Activated T-helper 1 cell treated with anti-CD3 and anti-CD28 coated beads, Interleukin-12 subunit alpha, Interleukin-12 subunit beta, Interleukin-2, Interleukin-4 antibody, amounts not matched to agents 30 ng/mL and 10 ng/mL and 1 ng/mL, durations not matched to agents 14 hours and 24 hours and 36 hours (primary cell): ENCODE results near the gene KIFBP. TPM values are rescaled to one million over a fixed set of nuclear protein-coding genes. Genes with fewer than 3 reads are reported as not detected.
"Not testable (repeated sequence)": the region's sequence is repeated elsewhere in the genome, so short reads cannot be mapped to it uniquely, and the experiment has no call there.

Source experiments
- DNase-seq: peaks from one replicate; pipeline ENCODE4 v3.0.0; 2021; ENCODE audit warnings: low spot score
- H3K27ac Mint-ChIP-seq: one replicate; pipeline ENCODE4 v1.8.0; 2021; ENCODE audit warnings: mild to moderate bottlenecking, mixed read lengths
- H3K27me3 Mint-ChIP-seq: one replicate; pipeline ENCODE4 v1.8.0; 2022; ENCODE audit warnings: mild to moderate bottlenecking, moderate library complexity, mixed read lengths; ENCODE audit not compliant: insufficient read depth
- H3K36me3 Mint-ChIP-seq: one replicate; pipeline ENCODE4 v1.8.0; 2021; ENCODE audit warnings: low read depth, mixed read lengths
- H3K4me1 Mint-ChIP-seq: one replicate; pipeline ENCODE4 v1.8.0; 2021; ENCODE audit warnings: low read depth, mixed read lengths
- H3K4me3 Mint-ChIP-seq: one replicate; pipeline ENCODE4 v1.8.0; 2021; ENCODE audit warnings: mild to moderate bottlenecking, moderate library complexity, mixed read lengths
- H3K9me3 Mint-ChIP-seq: one replicate; pipeline ENCODE4 v1.8.0; 2021; ENCODE audit warnings: mixed read lengths
- intact Hi-C: fragments of 100-400 bp; cut with micrococcal nuclease; formaldehyde crosslinking; loops from one replicate; pipeline ENCODE4 v1.15.1; 2024
- total RNA-seq: library from RNA; stranded (reverse); gene quantifications from 2 replicates; pipeline ENCODE4 v1.2.3, GENCODE V29; 2022

KIFBP gene
- total RNA-seq, 1 donor from 2014 or later, result 16.4 TPM

GRCh38 chr10:69010151-69010640, 21.6 kb downstream of the KIFBP start:
- Mint-ChIP-seq H3K27me3 (no peaks in the 10 kb centered on the region), H3K9me3 (no peaks in the 10 kb centered on the region), H3K4me1 (peaks cover 22% of the 10 kb centered on the region), H3K4me3 (no peak overlapping the region), H3K27ac (no peak overlapping the region), H3K36me3 (peaks cover 24% of the 10 kb centered on the region)
- DNase-seq, result no peak
- intact Hi-C loops, result no loop called here

- H3K36me3 Mint-ChIP-seq, result peaks cover 26% of the 10 kb centered on the region
- H3K4me1 Mint-ChIP-seq, result peaks cover 19% of the 10 kb centered on the region
- peak overlapping the region; percentile 27 for H3K27ac Mint-ChIP-seq
- DNase-seq, H3K27me3 Mint-ChIP-seq, H3K4me3 Mint-ChIP-seq, intact Hi-C loops, H3K9me3 Mint-ChIP-seq: not testable (repeated sequence)
Observed at GRCh38 chr10:69012778-69013177, 24.2 kb downstream of the KIFBP start.

GRCh38 chr10:69014171-69014570, 25.6 kb downstream of the KIFBP start:
- H3K9me3 Mint-ChIP-seq, result no peaks in the 10 kb centered on the region
- intact Hi-C loops, result no loop called here
- H3K4me1 Mint-ChIP-seq, result peaks cover 15% of the 10 kb centered on the region
- peak overlapping the region; percentile 18 for H3K27ac Mint-ChIP-seq
- DNase-seq, result no peak
- no peak overlapping the region for H3K4me3 Mint-ChIP-seq
- H3K27me3 Mint-ChIP-seq, result no peaks in the 10 kb centered on the region
- H3K36me3 Mint-ChIP-seq, result peaks cover 25% of the 10 kb centered on the region

GRCh38 chr10:69018613-69019012, 30.0 kb downstream of the KIFBP start:
- Mint-ChIP-seq H3K4me1 (peaks cover 5% of the 10 kb centered on the region), H3K27me3 (no peaks in the 10 kb centered on the region), H3K36me3 (peaks cover 11% of the 10 kb centered on the region), H3K9me3 (no peaks in the 10 kb centered on the region), H3K27ac (peak overlapping the region; percentile 27), H3K4me3 (no peak overlapping the region)
- intact Hi-C loops, result no loop called here
- no peak for DNase-seq

- no peaks in the 10 kb centered on the region for H3K27me3 Mint-ChIP-seq
- H3K4me3 Mint-ChIP-seq, result no peak overlapping the region
- DNase-seq, result no peak
- no peaks in the 10 kb centered on the region for H3K9me3 Mint-ChIP-seq
- intact Hi-C loops, result no loop called here
- peaks cover 3% of the 10 kb centered on the region for H3K4me1 Mint-ChIP-seq
- peaks cover 3% of the 10 kb centered on the region for H3K36me3 Mint-ChIP-seq
- no peak overlapping the region for H3K27ac Mint-ChIP-seq
Observed at GRCh38 chr10:69022611-69023010, 34.0 kb downstream of the KIFBP start.

GRCh38 chr10:69025370-69025896, 36.8 kb downstream of the KIFBP start:
- Mint-ChIP-seq H3K27ac (no peak overlapping the region), H3K4me3 (no peak overlapping the region), H3K27me3 (no peaks in the 10 kb centered on the region), H3K36me3 (no peaks in the 10 kb centered on the region), H3K9me3 (no peaks in the 10 kb centered on the region), H3K4me1 (peaks cover 11% of the 10 kb centered on the region)
- intact Hi-C loops, result no loop called here
- no peak for DNase-seq

- Mint-ChIP-seq H3K4me3 (no peak overlapping the region), H3K27ac (peak overlapping the region; percentile 13), H3K27me3 (peaks cover 2% of the 10 kb centered on the region), H3K9me3 (no peaks in the 10 kb centered on the region), H3K36me3 (no peaks in the 10 kb centered on the region), H3K4me1 (peaks cover 4% of the 10 kb centered on the region)
- no peak for DNase-seq
- intact Hi-C loops, result no loop called here
Observed at GRCh38 chr10:69033256-69033655, 44.7 kb downstream of the KIFBP start.

GRCh38 chr10:69037489-69037888, 48.9 kb downstream of the KIFBP start:
- no peak for DNase-seq
- H3K4me1 Mint-ChIP-seq, result no peaks in the 10 kb centered on the region
- H3K4me3 Mint-ChIP-seq, result no peak overlapping the region
- H3K27ac Mint-ChIP-seq, result no peak overlapping the region
- peaks cover 2% of the 10 kb centered on the region for H3K27me3 Mint-ChIP-seq
- intact Hi-C loops, result no loop called here
- no peaks in the 10 kb centered on the region for H3K36me3 Mint-ChIP-seq
- no peaks in the 10 kb centered on the region for H3K9me3 Mint-ChIP-seq

GRCh38 chr10:69040904-69041303, 52.3 kb downstream of the KIFBP start:
- H3K36me3 Mint-ChIP-seq, H3K27ac Mint-ChIP-seq, H3K27me3 Mint-ChIP-seq, DNase-seq, intact Hi-C loops, H3K4me3 Mint-ChIP-seq, H3K9me3 Mint-ChIP-seq: not testable (repeated sequence)
- peaks cover 23% of the 10 kb centered on the region for H3K4me1 Mint-ChIP-seq

- Mint-ChIP-seq H3K4me3 (no peak overlapping the region), H3K9me3 (no peaks in the 10 kb centered on the region), H3K27ac (no peak overlapping the region), H3K4me1 (peaks cover 36% of the 10 kb centered on the region), H3K27me3 (no peaks in the 10 kb centered on the region), H3K36me3 (peaks cover 3% of the 10 kb centered on the region)
- no peak for DNase-seq
- intact Hi-C loops, result no loop called here
Observed at GRCh38 chr10:69042417-69042816, 53.8 kb downstream of the KIFBP start.

GRCh38 chr10:69042838-69043237, 54.2 kb downstream of the KIFBP start:
- H3K27me3 Mint-ChIP-seq, result no peaks in the 10 kb centered on the region
- no peak overlapping the region for H3K4me3 Mint-ChIP-seq
- no peaks in the 10 kb centered on the region for H3K9me3 Mint-ChIP-seq
- no peak overlapping the region for H3K27ac Mint-ChIP-seq
- no peak for DNase-seq
- peaks cover 40% of the 10 kb centered on the region for H3K4me1 Mint-ChIP-seq
- H3K36me3 Mint-ChIP-seq, result peaks cover 3% of the 10 kb centered on the region
- intact Hi-C loops, result no loop called here

- Mint-ChIP-seq H3K4me3 (peak overlapping the region; percentile 13), H3K9me3 (no peaks in the 10 kb centered on the region), H3K27ac (peak overlapping the region; percentile 99), H3K4me1 (peaks cover 52% of the 10 kb centered on the region), H3K27me3 (no peaks in the 10 kb centered on the region), H3K36me3 (peaks cover 3% of the 10 kb centered on the region)
- intact Hi-C loops, result no loop called here
- DNase-seq, result no peak
Observed at GRCh38 chr10:69043931-69044531, 55.4 kb downstream of the KIFBP start.

GRCh38 chr10:69044546-69044945, 55.9 kb downstream of the KIFBP start:
- no peak for DNase-seq
- H3K36me3 Mint-ChIP-seq, result peaks cover 3% of the 10 kb centered on the region
- peak overlapping the region; percentile 99 for H3K27ac Mint-ChIP-seq
- intact Hi-C loops, result no loop called here
- no peaks in the 10 kb centered on the region for H3K9me3 Mint-ChIP-seq
- H3K4me1 Mint-ChIP-seq, result peaks cover 54% of the 10 kb centered on the region
- peak overlapping the region; percentile 48 for H3K4me3 Mint-ChIP-seq
- H3K27me3 Mint-ChIP-seq, result no peaks in the 10 kb centered on the region
